Measurements from ENCODE around the gene CORO2B.

The CORO2B gene

GRCh38 chr15:68696414-68697363, 117.9 kb downstream of the CORO2B start:
- TF ChIP-seq CTCF (IDR thresholded peaks at IDR 0.05; ENCODE audit: borderline replicate concordance, extremely low read depth, low read length, poor library complexity, severe bottlenecking) = no peak
- TF ChIP-seq EZH2 (IDR thresholded peaks at IDR 0.05; ENCODE audit: borderline replicate concordance, low read depth, low read length, severe bottlenecking) = no peak
- no peak overlapping the region for H3K27ac ChIP-seq (ENCODE audit: low read length)
- no peaks in the 10 kb centered on the region for H3K27me3 ChIP-seq (ENCODE audit: insufficient read depth, low read length, poor library complexity)
- H3K79me2 ChIP-seq (ENCODE audit: insufficient read depth, low read length) = no peaks in the 10 kb centered on the region
- no peaks in the 10 kb centered on the region for H4K20me1 ChIP-seq (ENCODE audit: insufficient read depth, low read length)
- ATAC-seq (ENCODE audit: insufficient read depth, low read depth) (no peak), DNase-seq (no peak)
- H3K9me3 ChIP-seq (ENCODE audit: insufficient read depth, low read length, severe bottlenecking) = no peaks in the 10 kb centered on the region
- H3K4me1 ChIP-seq (ENCODE audit: insufficient read depth, low read length) = peaks cover 11% of the 10 kb centered on the region
- H3K9ac ChIP-seq (ENCODE audit: low read depth, low read length) = no peak overlapping the region
- H3K4me3 ChIP-seq (ENCODE audit: low read depth in 1 of 2, low read length in 2 of 2) = no peak overlapping the region
- no peaks in the 10 kb centered on the region for H3K36me3 ChIP-seq (ENCODE audit: insufficient read depth, low read length)
- H3K4me2 ChIP-seq (ENCODE audit: insufficient read depth, low read length) = no peak overlapping the region
- H2AFZ ChIP-seq (ENCODE audit: low read depth, low read length) = no peak overlapping the region

GRCh38 chr15:68697711-68698690, 119.2 kb downstream of the CORO2B start:
- ATAC-seq (ENCODE audit: insufficient read depth, low read depth) (no peak), DNase-seq (no peak)
- H3K79me2 ChIP-seq (ENCODE audit: insufficient read depth, low read length) = no peaks in the 10 kb centered on the region

GRCh38 chr15:68698708-68699107, 119.9 kb downstream of the CORO2B start:
- Histone ChIP-seq H3K36me3 (ENCODE audit: insufficient read depth, low read length) (no peaks in the 10 kb centered on the region), H2AFZ (ENCODE audit: low read depth, low read length) (no peak overlapping the region), H3K4me3 (ENCODE audit: low read depth in 1 of 2, low read length in 2 of 2) (no peak overlapping the region), H3K79me2 (ENCODE audit: insufficient read depth, low read length) (no peaks in the 10 kb centered on the region), H3K4me2 (ENCODE audit: insufficient read depth, low read length) (no peak overlapping the region), H4K20me1 (ENCODE audit: insufficient read depth, low read length) (no peaks in the 10 kb centered on the region), H3K4me1 (ENCODE audit: insufficient read depth, low read length) (no peaks in the 10 kb centered on the region), H3K27me3 (ENCODE audit: insufficient read depth, low read length, poor library complexity) (no peaks in the 10 kb centered on the region), H3K27ac (ENCODE audit: low read length) (no peak overlapping the region), H3K9me3 (ENCODE audit: insufficient read depth, low read length, severe bottlenecking) (no peaks in the 10 kb centered on the region), H3K9ac (ENCODE audit: low read depth, low read length) (no peak overlapping the region)
- ATAC-seq (ENCODE audit: insufficient read depth, low read depth) (no peak), DNase-seq (no peak)
- no peak for TF ChIP-seq CTCF (IDR thresholded peaks at IDR 0.05; ENCODE audit: borderline replicate concordance, extremely low read depth, low read length, poor library complexity, severe bottlenecking)
- TF ChIP-seq EZH2 (IDR thresholded peaks at IDR 0.05; ENCODE audit: borderline replicate concordance, low read depth, low read length, severe bottlenecking) = no peak

More at GRCh38 chr15:68697711-68698690, 119.2 kb downstream of the CORO2B start:
- Histone ChIP-seq H3K27me3 (ENCODE audit: insufficient read depth, low read length, poor library complexity) (no peaks in the 10 kb centered on the region), H3K9me3 (ENCODE audit: insufficient read depth, low read length, severe bottlenecking) (no peaks in the 10 kb centered on the region), H3K4me1 (ENCODE audit: insufficient read depth, low read length) (peaks cover 6% of the 10 kb centered on the region), H3K27ac (ENCODE audit: low read length) (no peak overlapping the region), H4K20me1 (ENCODE audit: insufficient read depth, low read length) (no peaks in the 10 kb centered on the region), H2AFZ (ENCODE audit: low read depth, low read length) (no peak overlapping the region), H3K4me2 (ENCODE audit: insufficient read depth, low read length) (no peak overlapping the region), H3K4me3 (ENCODE audit: low read depth in 1 of 2, low read length in 2 of 2) (no peak overlapping the region), H3K36me3 (ENCODE audit: insufficient read depth, low read length) (no peaks in the 10 kb centered on the region), H3K9ac (ENCODE audit: low read depth, low read length) (no peak overlapping the region)
- TF ChIP-seq EZH2 (IDR thresholded peaks at IDR 0.05; ENCODE audit: borderline replicate concordance, low read depth, low read length, severe bottlenecking) (no peak), CTCF (IDR thresholded peaks at IDR 0.05; ENCODE audit: borderline replicate concordance, extremely low read depth, low read length, poor library complexity, severe bottlenecking) (no peak)

Data from DND-41 (cell line).